ENCODE data around the gene HS1BP3.

The HS1BP3 gene

DNA sequence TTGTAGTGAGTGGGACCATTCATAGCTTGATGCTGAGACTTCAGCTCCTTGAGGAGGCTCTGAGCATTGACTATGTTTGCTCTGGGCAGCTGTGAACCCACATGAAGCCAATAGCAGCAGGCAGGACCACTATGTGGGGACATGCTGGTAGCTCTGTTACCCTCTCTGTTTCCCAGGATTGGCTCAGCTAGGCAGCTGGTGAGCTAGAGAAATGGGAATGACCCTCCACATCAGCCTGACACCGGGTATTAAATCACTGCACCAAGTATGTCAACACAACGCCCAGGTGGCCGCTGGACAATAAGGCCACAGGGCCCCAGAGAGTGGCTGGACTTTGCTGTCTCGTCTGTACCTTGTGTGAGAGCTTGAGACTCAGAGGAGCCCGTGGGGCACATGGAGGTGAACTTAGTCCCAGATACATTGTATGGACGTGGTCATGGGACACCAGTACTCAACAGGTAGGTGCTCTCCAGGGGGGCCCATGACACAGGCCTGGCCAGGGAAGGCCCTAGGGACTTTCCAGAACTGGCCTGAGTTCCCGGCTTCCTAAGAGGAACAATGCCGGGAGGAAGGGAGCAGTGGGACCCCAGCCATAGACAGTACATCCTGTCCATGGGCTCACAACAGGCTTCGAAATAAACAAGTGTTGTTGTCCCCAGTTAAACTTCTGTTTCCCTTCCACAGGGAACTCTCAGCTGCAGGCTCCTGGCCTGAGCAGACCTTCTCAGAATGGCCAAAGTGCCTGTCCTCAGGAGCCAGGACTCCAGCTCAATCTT lies 35.2 kb downstream of the HS1BP3 start:
- no peak for DNase-seq

- DNase-seq = no peak
Observed at GRCh38 chr2:20615068-20615465, 35.8 kb downstream of the HS1BP3 start.

GRCh38 chr2:20614201-20615067 lies 36.5 kb downstream of the HS1BP3 start:
- DNase-seq = no peak

- no peak for DNase-seq
Observed at GRCh38 chr2:20612925-20613916, 37.7 kb downstream of the HS1BP3 start.

GRCh38 chr2:20611844-20612356 lies 39.0 kb downstream of the HS1BP3 start:
- DNase-seq = no peak

DNA sequence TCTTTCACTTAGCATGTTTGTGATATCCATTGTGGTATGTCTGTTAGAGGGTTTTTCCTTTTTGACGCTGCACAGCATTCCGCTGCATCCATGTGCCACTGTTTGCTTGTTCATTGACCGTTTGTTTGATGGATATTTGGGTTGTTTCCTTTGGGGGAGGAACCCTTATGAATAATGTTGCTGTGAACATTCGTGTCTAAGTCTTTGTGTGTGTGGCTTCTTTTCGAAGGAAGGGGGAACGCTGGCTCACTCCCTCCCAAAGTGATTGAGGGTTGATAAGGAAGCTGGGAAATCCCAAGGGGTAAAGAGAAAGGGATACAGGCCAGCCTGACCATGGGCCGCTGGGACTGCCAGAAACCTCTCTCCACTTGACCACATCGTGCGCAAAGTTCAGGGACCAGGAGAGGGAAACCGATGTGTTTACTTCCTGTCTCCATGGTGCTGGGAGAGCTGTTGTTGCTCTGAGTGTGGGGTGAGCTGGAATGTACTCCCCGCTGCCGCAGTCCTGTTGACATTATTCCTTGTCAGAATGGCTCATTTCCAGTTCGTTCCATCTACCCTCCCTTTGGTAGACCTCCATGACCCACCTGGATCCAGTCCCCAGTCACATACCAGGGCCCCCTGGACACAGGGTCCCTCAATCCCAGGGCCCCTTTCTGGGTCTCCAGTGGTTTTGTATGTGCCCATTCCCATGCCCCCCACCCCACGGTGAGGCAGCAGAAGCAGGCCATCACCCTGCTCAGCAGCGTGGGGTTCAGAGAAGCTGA lies 39.6 kb downstream of the HS1BP3 start:
- no peak for DNase-seq

- no peak for DNase-seq
Observed at GRCh38 chr2:20609995-20610357, 40.9 kb downstream of the HS1BP3 start.

DNA sequence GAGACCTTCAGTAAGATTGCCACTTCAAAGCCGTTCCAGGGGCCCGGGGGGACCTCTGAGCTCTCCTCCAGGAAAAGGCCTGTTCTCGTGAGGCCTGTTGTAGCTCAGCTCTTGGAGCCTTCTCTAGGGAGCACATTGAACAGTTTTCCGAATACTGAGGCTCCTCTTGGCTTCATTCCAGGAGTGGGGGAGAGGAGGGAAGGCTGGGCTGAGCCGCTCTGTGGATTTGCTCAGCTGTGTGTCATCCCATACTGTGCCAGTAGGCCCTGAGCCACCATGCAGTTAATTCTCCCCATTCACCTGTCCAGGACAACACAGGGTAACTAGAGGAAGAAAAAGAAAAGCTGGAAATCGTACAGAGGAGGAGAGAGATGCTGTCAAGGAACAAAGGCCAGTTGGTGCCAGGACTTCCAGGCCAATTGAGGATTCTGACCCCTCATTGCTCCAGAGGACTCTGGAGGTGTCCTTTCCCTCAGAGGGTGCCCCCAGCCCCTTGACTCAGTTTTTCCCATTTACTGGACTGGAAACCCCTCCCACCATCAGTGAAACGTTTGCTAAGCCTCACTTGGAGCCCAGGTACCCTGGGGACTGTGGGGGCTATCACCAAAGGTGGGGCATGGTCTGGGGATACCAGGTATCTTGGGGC lies 41.4 kb downstream of the HS1BP3 start:
- no peak for DNase-seq

DNA sequence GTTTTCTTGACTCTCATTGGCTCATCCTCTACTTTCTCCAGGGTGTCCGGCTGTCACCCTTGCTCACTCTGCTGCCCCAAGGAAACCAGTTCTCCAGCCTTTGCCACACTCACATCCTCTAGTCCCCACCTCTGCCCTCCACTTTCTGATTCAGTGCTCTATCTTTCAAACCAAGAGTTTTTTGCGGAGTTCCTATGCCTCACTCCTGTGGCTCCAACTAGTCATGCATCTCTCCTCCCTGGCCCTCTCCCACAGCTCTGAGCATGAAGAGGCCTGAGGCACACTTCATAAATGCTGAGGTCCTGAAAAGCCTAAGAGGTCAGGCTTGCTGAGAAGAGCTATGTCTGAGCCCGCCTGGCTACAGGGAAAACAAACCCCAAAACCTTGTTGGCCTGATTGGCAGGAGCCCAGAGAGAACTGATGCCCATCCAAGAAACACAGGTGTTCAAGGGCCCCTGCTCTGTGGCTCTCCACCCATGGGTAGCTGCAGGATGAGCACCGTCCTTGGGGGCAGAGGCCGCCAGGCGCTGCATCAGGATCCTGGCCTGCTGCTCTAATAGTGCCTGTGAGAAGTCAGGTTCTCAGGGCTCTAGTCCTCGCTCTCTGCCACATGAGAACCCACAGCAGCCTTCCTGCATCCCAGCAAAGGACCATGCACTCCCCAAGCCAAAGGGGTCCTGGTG lies 42.1 kb downstream of the HS1BP3 start:
- DNase-seq = no peak

GRCh38 chr2:20607446-20607845 lies 43.5 kb downstream of the HS1BP3 start:
- no peak for DNase-seq

DNA sequence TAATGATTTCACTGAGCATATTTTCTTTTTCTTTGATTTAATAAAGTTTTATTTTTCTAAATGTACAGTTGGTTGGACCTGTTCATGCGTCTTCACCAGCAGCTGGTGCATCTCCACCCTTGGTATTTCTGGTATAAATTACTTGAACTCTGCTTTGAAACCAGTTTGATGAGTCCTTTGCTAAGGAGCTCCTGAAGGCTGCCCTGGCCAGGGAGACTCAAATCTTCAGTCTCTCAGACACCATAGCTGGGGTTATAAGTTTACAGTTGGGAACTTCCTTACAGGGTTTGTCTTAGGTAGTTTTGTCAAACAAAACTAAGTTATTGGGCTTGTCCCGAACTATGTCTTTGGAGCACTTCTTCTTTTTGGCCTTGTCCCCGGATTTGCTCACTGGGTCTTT lies 44.7 kb downstream of the HS1BP3 start:
- DNase-seq = no peak

- no peak for DNase-seq
Observed at GRCh38 chr2:20604951-20605381, 45.9 kb downstream of the HS1BP3 start.

DNA sequence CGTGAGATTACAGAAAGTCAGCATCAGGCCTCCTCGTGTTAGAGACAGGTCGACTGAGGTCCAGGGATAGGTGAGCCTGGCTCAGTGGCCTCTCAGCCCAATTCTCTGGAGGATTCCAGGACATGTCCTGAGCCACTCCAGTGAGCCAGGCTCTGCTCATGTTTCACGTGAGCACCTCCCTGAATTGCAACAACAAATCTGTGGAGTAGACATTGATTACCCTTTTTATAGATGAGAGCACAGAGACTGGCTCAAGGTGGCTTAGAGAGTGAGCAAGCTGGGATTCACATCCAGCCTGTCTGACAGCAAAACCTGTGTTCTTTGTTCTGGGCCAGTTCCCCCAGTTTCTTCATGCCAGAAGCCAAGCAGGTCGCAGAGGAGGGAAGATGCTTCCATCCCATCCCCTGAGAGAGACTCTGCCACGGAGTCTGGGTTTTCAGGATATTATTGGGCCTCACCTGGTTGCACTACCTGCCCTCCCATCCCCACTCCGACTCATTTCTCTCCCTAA lies 46.4 kb downstream of the HS1BP3 start:
- DNase-seq = no peak

DNA sequence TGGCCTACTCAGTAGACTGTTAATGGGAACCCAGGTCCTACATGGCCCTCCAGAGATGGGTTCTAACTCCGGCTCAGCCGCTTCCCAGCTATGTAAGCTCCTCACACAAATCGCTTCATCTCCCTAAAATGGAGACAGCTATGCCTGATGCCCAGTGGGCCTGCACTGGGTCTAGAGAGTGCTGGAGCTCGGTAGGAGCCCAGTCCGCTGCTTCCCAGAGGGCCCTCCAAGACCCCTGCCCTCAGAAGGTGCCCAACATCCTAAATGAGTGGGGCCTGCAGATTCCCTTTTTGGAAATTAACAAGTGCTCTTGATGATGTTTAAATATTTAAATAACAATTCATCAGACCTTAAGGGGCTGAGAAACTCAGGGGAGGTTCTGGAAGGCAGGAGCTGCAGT lies 47.1 kb downstream of the HS1BP3 start:
- no peak for DNase-seq

DNA sequence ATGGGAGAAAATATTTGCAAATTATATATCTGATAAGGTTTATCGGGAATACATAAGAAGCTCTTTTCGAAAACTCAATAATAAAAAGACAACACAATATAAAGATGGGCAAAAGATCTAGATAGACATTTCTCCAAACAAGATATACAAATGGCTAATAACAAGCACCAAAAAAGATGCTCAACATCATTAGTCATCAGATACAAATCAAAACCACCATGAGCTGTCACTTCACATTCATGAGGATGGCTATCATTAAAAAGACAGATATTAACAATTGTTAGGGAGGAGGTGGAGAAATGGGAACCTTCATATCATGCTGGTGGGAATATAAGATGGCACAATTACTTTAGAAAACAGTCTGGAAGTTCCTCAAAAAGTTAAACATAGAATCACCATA lies 48.1 kb downstream of the HS1BP3 start:
- no peak for DNase-seq

- DNase-seq = no peak
Observed at GRCh38 chr2:20600756-20601325, 50.1 kb downstream of the HS1BP3 start.

DNA sequence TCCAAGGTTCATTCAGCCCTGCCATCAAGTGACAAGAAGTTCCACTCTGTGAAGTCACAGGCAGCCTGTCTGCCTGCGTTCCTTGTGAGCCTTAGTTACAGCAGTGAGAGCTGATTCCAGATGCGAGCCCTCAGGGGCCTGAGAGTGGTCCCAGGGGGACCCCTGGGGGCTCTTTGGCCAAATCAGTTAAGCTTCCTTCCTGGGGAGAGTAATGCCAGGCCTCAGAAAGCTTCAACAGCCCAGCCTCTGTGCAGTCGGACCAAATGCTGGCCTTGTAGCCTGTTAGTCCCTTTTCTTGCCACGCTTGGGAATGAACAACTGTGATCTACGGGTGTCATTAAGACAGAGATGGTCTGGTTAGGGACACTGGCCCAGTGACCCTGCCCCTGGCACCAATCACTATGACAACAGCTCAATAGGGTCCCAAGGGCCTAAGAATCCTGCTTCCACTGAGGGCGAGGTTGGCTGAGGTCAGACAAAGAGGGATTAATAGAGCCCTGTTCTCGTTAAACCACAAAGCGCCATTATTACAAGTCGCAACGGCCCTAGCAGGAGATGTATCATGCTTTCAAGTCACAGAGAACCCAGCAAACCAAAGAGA lies 50.9 kb downstream of the HS1BP3 start:
- no peak for DNase-seq

DNA sequence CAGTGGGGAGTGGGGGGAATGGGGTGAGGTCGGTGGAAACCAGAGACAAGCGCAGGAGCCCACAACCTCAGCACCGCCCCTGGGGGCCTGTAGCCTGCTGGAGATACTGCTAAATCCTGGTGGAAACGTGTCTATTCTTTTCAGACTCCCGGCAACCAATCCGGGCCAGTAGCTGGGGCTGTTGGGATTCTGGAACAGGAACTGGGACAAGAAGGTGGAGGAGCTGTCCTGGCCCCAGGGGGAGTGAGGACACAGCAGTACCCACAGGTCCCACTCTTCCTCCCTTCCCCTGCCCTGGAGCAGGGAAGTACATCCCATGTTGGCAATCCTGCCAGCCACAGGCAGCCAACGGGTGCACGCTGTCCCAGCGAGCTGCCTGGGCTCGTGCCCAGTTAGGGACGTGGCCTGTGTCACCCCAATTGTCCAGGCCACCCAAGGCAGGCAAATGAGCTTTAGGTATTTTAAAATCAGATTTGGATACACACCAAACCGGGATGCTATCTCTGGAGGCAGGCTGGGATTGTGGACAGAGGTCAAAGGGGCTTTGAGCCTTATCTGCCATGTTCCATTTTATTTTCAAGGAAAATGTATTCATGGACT lies 51.8 kb downstream of the HS1BP3 start:
- no peak for DNase-seq

DNA sequence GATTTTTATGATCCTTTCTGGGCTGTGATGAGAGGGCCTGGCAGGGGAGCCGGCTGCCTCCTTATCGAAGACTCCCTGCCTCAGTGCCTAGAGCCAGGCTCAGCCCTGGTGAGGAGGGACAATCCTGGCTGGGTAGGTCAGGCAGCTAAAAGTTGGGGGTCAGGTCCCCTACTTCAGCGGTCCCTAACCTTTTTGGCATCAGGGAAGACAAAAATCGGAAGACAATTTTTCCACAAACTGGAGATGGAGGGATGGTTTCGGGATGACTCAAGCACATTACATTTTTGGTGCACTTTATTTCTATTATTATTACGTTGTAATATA lies 53.1 kb downstream of the HS1BP3 start:
- DNase-seq = no peak
